ENCODE data around the gene AKR1A1.

The AKR1A1 gene

GRCh38 chr1:45615885-45616284 is 65.3 kb downstream of the AKR1A1 start:
- DNase-seq (ENCODE audit: low read depth in 2 of 2), result no peak

- no peak for DNase-seq (ENCODE audit: low read depth in 2 of 2)
Observed at GRCh38 chr1:45617618-45618017, 67.0 kb downstream of the AKR1A1 start.

GRCh38 chr1:45619149-45619921 is 68.7 kb downstream of the AKR1A1 start:
- no peak for DNase-seq (ENCODE audit: low read depth in 2 of 2)
